ENCODE data around the gene PDIK1L. TPM values are rescaled to one million over a fixed set of nuclear protein-coding genes. Genes with fewer than 3 reads are reported as not detected.
A peak's percentile ranks its signal among the peaks of the same experiment; 100 is the strongest.

PDIK1L gene
- total RNA-seq, 1 experiment from 2014 or later: 7.6 TPM

- no peaks in the 10 kb centered on the region for H3K9me3 ChIP-seq (ENCODE audit: insufficient read depth, low read depth)
- no peaks in the 10 kb centered on the region for H3K9me2 ChIP-seq (ENCODE audit: insufficient read depth)
- no peaks in the 10 kb centered on the region for H3K36me3 ChIP-seq (ENCODE audit: low read depth)
- H3K4me2 ChIP-seq: peak overlapping the region; percentile 90
- 0 out of 2 replicates have a peak, but pooled peaks cover 3% of the 10 kb centered on the region for H3K4me1 ChIP-seq (replicated peaks; ENCODE audit: insufficient read depth)
- peak overlapping the region; percentile 56; the same call in 1 of the 2 replicates for H3K4me3 ChIP-seq
- H3K27me3 ChIP-seq (ENCODE audit: insufficient read depth, low read depth): peaks cover 18% of the 10 kb centered on the region
- no peak for DNase-seq
- H3K79me2 ChIP-seq (ENCODE audit: low read depth): no peaks in the 10 kb centered on the region
- ChIA-PET CTCF (no interaction called here), POLR2A (ENCODE audit: unreplicated experiment) (no interaction called here)
- TF ChIP-seq EZH2 (IDR thresholded peaks at IDR 0.05; ENCODE audit: low read depth) (0 out of 2 replicates have a peak, but pooled peaks have one; percentile 31), CTCF (conservative IDR thresholded peaks at IDR 0.05) (no peak)
- H4K20me1 ChIP-seq (ENCODE audit: insufficient read depth): no peaks in the 10 kb centered on the region
- no TSS peak for BruUV-seq (replicated peaks)
- H2AFZ ChIP-seq: peak overlapping the region; percentile 80
- H3F3A ChIP-seq (ENCODE audit: insufficient read depth, low read depth): no peaks in the 10 kb centered on the region; the same call in 1 of the 2 replicates
- intact Hi-C loops (cut with micrococcal nuclease; ENCODE audit: unreplicated experiment): loop anchor here (5.0 to 10.0 kb wide), 3 partner anchors 55 to 267 kb away; no protein-coding TSS in a partner anchor
- no peak overlapping the region for H3K27ac ChIP-seq
Measured at GRCh38 chr1:26162220-26162709, 50.6 kb downstream of the PDIK1L start.

- H2AFZ ChIP-seq: peak overlapping the region; percentile 75
- peak overlapping the region; percentile 71 for H3K4me2 ChIP-seq
- H3K4me1 ChIP-seq (replicated peaks; ENCODE audit: insufficient read depth): 0 out of 2 replicates have a peak, but pooled peaks cover 3% of the 10 kb centered on the region
- H3K4me3 ChIP-seq: peak overlapping the region; percentile 54; the same call in 1 of the 2 replicates
- H3K27me3 ChIP-seq (ENCODE audit: insufficient read depth, low read depth): peaks cover 18% of the 10 kb centered on the region
- intact Hi-C loops (cut with micrococcal nuclease; ENCODE audit: unreplicated experiment): loop anchor here (5.0 to 10.0 kb wide), 3 partner anchors 56 to 269 kb away; no protein-coding TSS in a partner anchor
- no peak overlapping the region for H3K27ac ChIP-seq
- H4K20me1 ChIP-seq (ENCODE audit: insufficient read depth): no peaks in the 10 kb centered on the region
- CTCF ChIA-PET: interaction anchor here (0.6 kb wide), 1 partner anchor 38 kb away, joined by 5 read pairs; no protein-coding TSS in a partner anchor
- TF ChIP-seq EZH2 (IDR thresholded peaks at IDR 0.05; ENCODE audit: low read depth) (no peak), CTCF (conservative IDR thresholded peaks at IDR 0.05) (no peak)
- H3K9me3 ChIP-seq (ENCODE audit: insufficient read depth, low read depth): no peaks in the 10 kb centered on the region
- H3K9me2 ChIP-seq (ENCODE audit: insufficient read depth): no peaks in the 10 kb centered on the region
- POLR2A ChIA-PET (ENCODE audit: unreplicated experiment): no interaction called here
- H3K36me3 ChIP-seq (ENCODE audit: low read depth): no peaks in the 10 kb centered on the region
- no TSS peak for BruUV-seq (replicated peaks)
- DNase-seq: no peak
- no peaks in the 10 kb centered on the region for H3K79me2 ChIP-seq (ENCODE audit: low read depth)
- H3F3A ChIP-seq (ENCODE audit: insufficient read depth, low read depth): no peaks in the 10 kb centered on the region; the same call in 1 of the 2 replicates
Measured at GRCh38 chr1:26163684-26164035, 52.0 kb downstream of the PDIK1L start.

DNA sequence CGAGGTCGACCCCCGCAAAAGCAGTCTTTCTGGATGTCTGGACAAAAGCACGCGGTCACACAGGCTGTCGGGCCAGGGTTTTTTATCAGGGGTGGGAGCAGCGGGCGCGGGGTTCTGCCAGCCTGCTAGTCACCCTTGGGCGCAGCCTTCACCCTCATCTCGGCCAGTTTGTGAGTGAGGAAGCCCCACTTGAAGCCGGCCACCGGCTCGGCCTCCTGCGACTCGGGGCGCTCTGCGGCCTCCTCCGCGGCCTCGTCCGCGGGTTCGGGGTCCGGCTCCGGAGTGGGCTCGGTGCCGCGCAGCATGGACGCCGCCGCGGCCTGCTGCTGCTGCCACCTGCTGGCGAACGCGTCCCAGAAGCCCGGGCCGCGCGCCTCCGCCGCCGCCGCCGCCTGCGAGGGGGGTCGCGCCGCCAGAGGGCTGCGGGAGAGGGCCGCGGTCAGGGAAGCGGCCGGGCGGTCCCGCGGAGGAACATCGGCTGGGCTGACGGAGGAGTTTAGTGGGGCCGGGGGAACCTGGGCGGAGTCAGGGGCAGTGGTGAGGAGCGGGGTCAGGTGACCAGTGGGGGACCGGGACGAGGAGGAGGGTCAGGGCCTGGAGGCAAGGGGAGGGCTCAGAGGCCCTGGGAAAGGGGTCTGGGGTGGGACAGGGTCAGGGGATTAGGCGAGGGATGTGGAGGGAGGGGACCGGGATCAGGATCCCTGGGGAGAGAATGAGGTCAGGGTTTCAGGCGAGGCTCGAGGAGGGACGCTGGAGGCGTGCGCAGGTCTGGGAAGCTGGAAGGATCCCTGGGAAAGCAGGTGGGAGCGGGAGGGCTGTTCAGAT, 52.6 kb downstream of the PDIK1L start:
- ChIA-PET CTCF (interaction anchor here (0.6 kb wide), 1 partner anchor 38 kb away, joined by 5 read pairs; no protein-coding TSS in a partner anchor), POLR2A (ENCODE audit: unreplicated experiment) (no interaction called here)
- Histone ChIP-seq H3K36me3 (ENCODE audit: low read depth) (no peaks in the 10 kb centered on the region), H4K20me1 (ENCODE audit: insufficient read depth) (no peaks in the 10 kb centered on the region), H3K4me3 (peak overlapping the region; percentile 54; the same call in 1 of the 2 replicates), H3K9me3 (ENCODE audit: insufficient read depth, low read depth) (no peaks in the 10 kb centered on the region), H3K4me2 (peak overlapping the region; percentile 71), H3K27ac (no peak overlapping the region), H3K9me2 (ENCODE audit: insufficient read depth) (no peaks in the 10 kb centered on the region), H3F3A (ENCODE audit: insufficient read depth, low read depth) (no peaks in the 10 kb centered on the region; the same call in 1 of the 2 replicates), H2AFZ (peak overlapping the region; percentile 75), H3K27me3 (ENCODE audit: insufficient read depth, low read depth) (peaks cover 18% of the 10 kb centered on the region), H3K4me1 (replicated peaks; ENCODE audit: insufficient read depth) (0 out of 2 replicates have a peak, but pooled peaks cover 3% of the 10 kb centered on the region), H3K79me2 (ENCODE audit: low read depth) (no peaks in the 10 kb centered on the region)
- TF ChIP-seq CTCF (conservative IDR thresholded peaks at IDR 0.05) (peak; percentile 43; the same call in 1 of the 2 replicates), EZH2 (IDR thresholded peaks at IDR 0.05; ENCODE audit: low read depth) (no peak)
- intact Hi-C loops (cut with micrococcal nuclease; ENCODE audit: unreplicated experiment): loop anchor here (5.0 to 10.0 kb wide), 3 partner anchors 57 to 269 kb away; no protein-coding TSS in a partner anchor
- DNase-seq: peak in 1 of 2 experiments; percentile 38
- BruUV-seq (replicated peaks): no TSS peak
